Umbilical cord (tissue), 2 donors: ENCODE measurements around the gene CSF3. TPM values are rescaled to one million over a fixed set of nuclear protein-coding genes. Genes with fewer than 3 reads are reported as not detected.

Source experiments
- DNase-seq: peaks from one replicate; pipeline ENCODE4 v3.0.0-alpha.2; 2015; ENCODE audit warnings: low spot score
- total RNA-seq: library from RNA; depleted of rRNA; stranded (reverse); fragments of >200 nt; gene quantifications from one replicate; pipeline ENCODE4 v1.2.3, GENCODE V29; 2014; ENCODE audit warnings: low replicate concordance; ENCODE audit not compliant: insufficient read depth

The CSF3 gene, protein sequence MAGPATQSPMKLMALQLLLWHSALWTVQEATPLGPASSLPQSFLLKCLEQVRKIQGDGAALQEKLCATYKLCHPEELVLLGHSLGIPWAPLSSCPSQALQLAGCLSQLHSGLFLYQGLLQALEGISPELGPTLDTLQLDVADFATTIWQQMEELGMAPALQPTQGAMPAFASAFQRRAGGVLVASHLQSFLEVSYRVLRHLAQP
- 39.5 TPM for total RNA-seq

DNA sequence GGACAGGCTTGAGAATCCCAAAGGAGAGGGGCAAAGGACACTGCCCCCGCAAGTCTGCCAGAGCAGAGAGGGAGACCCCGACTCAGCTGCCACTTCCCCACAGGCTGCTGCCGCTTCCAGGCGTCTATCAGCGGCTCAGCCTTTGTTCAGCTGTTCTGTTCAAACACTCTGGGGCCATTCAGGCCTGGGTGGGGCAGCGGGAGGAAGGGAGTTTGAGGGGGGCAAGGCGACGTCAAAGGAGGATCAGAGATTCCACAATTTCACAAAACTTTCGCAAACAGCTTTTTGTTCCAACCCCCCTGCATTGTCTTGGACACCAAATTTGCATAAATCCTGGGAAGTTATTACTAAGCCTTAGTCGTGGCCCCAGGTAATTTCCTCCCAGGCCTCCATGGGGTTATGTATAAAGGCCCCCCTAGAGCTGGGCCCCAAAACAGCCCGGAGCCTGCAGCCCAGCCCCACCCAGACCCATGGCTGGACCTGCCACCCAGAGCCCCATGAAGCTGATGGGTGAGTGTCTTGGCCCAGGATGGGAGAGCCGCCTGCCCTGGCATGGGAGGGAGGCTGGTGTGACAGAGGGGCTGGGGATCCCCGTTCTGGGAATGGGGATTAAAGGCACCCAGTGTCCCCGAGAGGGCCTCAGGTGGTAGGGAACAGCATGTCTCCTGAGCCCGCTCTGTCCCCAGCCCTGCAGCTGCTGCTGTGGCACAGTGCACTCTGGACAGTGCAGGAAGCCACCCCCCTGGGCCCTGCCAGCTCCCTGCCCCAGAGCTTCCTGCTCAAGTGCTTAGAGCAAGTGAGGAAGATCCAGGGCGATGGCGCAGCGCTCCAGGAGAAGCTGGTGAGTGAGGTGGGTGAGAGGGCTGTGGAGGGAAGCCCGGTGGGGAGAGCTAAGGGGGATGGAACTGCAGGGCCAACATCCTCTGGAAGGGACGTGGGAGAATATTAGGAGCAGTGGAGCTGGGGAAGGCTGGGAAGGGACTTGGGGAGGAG lies at the start of gene CSF3:
CSF3 (plus strand) TSS at position 436 of the 993 bp plus-strand sequence; CDS start at position 471, 35 bp downstream.
- DNase-seq: peak; percentile 27

DNA sequence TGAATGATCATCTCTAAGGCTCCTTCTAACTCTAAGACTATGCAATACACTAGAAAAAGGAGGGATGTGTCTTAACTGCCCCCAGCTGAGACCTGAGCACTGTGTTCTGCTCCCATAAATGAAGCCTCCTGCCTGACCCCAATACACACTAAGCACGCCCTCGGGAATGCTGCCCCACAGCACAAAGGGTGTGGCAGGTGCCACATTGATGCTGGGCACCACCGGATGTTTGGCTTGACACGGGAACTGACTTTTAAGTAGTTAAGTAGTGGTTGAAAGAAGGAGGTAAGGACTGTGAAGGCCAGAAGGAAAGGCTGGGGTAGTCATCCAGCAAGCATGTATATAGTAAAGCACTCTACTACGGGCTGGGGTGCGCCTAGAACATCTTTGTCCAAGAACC lies 48.5 kb upstream of the CSF3 start:
- no peak for DNase-seq

DNA sequence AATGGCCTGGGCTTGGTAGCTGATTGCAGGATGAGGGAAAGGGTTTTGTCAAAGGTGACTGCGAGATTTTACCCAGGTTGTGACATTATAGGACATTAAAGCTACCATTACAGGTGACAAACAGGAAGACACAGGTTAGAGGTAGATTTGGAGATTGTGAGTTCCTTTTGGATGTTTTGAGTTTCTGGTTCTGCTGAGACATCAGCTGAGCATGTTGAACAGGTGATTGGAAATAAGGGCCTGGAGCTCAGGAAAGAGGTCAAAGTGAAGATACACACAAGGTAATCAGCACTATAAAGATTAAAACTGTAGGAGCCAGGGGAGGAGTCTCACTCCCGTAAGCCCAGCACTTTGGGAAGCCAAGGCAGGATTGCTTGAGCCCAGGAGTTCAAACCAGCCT lies 46.5 kb upstream of the CSF3 start:
- no peak for DNase-seq

DNA sequence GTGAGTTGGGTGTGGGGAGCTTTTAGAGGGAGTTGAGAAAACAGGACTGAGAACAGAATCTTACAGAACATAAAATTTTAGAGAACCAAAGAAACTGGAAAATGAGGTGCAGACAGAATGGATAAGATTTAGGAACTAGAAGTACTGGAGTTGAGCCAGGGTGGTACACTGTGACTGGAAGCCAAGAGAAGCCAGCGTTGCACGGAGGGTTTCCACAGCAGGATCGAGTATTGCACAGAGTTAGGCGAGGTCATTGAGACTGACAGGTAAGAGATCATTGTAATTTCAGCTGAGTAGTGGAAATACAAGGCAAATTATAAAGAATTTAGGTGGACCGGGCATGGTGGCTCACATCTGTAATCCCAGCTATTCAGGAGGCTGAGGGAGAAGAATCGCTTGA lies 45.9 kb upstream of the CSF3 start:
- DNase-seq: peak; percentile 23

DNA sequence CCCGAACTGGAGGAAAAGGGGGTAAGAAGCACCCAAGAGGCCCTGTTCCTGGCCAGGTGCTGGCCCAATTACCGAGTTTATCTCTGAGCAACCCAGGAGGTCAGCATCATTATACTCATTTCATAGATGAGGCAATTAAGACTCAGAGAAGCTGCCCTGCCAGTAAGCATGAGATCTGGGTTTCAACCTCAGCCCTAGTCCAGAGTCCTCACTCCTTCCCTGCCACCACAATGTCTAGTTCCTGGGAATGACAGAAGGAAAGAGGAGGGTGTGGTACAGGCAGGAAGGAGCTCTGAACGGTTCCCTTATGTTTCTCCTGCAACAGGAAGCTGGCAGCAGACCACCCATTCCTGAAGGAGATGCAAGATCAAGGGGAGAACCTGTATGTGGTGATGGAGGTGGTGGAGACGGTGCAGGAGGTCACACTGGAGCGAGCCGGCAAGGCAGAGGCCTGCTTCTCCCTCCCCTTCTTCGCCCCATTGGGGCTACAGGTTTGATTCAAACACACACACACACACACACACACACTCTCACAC lies 45.0 kb upstream of the CSF3 start:
- DNase-seq: no peak

DNA sequence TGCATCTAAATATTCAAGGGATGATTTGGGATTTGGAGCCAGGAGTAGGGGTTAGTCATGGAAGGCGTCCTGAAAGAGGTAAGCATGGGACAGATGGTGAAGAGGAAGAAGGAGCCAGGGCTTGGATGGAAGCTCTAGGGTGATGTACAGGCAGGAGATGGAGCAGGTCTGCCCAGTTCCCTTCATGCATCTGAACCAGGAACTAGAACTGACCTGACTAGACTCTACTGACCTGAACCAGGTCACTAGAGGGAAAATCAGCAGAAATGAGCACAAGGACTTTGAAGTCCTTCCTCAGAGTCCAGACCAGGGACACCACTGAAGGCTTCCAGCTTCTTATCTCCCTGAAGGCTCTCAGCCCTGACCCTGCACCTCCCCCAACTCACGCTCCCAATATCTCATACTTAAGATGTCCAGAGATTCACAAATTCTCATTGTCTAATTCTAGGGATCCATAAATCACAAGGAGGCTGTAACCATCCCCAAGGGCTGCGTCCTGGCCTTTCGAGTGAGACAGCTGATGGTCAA lies 44.1 kb upstream of the CSF3 start:
- DNase-seq: no peak

DNA sequence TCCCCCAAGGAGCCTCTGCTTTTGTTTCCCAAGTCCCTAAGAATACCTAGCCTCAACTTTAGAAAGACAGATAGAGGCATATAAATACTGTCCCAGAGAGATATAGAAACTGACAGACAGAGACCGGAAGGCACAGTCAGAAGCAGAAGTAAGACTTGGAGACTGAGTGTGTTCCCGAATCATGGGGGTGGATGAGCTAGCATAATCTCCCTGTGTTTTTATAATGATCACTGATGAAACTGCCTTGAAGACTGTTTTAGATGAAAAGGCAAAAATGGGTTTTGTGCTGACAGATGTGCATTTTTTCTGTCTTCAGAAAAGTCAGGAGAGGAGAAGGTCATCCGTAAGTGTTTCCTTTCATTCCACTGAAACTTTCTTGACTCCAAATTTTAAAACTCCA lies 43.0 kb upstream of the CSF3 start:
- DNase-seq: peak; percentile 34

DNA sequence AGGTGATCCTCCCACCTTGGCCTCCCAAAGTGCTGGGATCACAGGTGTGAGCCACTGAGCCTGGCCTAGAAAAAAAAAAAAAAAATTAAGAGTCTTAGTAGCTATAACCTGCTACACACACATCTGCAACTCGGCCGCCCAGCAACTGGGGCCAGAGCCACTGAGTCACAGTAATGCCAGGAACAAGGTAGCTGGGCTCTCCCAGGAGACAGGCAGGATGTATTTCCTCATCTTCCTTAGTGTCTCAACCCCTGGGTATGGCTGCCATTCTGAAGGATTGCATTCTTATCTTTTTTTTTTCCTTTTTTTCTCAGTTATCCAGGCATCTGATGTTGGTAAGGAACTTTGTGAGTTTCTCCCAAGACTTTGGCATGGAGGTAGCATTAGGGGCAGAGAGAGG lies 41.7 kb upstream of the CSF3 start:
- no peak for DNase-seq

DNA sequence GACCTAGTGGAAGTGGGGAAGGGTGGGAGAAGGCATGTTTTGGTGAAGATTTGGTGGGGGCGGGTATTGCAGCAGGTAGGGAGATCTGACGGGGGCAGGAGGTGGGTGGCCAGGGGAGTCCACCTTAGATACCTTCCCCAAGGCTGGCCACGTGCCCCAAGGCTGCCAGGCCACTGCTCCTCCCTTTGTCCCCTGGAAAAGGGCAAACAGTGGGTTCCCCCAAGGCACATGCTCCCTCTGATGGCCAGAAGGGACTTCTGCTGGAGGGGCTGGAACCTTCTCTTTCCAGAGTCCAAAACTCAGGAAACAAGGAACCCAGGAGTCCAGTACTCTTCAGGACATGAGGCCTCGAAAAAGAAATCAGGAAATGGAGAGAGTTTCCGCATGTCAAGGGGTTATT lies 40.8 kb upstream of the CSF3 start:
- DNase-seq: no peak

DNA sequence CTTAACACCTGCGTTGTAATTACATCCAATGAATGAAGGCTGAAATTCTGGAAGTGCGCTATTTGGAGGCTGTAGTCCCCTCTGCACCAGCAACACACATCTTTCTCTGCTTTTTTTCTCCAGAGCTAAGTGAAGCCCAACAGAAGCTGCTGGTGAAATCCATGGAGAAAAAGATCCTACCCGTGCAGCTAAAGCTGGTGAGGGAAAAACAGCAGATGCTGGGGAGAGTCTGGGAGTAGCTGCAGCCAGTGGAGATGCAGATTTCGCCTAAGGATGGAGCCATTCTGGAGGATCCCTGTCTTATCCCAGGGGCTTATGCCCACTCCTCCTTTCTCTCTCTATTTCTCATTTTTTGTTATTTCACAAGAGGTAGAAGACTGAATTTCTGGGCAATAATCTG lies 39.4 kb upstream of the CSF3 start:
- peak; percentile 40 for DNase-seq

DNA sequence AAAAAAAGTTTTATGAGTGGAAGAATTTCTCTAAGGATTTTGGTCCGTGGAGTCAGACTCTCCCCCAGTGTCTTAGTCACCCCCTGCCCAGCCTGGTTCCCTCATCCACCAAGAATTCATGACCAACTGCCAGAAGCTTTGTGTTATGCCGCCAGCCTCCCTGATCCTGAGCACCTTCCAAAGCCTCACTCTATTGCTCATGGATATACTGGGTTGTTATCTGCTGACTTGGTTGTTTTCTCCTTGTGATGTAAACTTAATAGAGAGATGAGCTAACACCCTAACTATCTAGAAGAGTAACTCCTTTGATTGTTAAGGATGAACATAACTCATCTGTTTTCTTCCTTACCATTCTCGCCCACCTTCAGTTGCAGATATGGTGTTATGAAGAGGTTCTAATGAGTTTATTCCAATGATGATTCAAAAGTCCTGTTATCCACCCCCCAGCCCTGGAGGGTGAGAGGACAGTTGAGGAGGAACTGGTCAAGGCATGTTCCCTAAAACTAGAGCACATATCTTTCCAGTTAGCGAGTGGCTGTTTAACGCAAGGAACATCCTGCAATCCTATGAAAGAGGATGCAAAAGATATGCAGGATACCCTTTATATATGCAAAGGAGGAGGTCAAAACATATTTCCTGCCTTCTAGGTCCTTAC lies 36.1 kb upstream of the CSF3 start:
- DNase-seq: peak; percentile 90

DNA sequence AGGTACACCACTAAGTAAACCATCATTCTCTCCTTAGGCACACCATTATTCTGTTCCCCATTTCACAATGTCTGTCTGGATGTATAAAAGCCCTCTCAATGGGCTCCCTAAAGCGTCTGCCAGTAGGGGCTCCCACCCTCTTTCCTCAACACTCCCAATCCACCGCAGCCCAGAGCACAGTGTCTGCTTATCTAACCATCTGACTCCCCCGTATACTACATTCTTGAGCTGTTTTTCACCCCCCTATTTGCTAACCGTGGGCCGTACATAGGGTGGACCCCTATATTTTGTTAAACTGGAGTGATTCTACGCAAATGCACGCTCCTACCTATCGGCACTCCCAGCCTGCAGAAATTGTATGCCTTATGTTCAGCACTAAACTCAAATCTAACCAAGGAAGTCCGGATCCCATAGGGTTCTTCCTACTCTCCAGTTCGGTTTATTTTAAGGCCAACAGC lies 35.3 kb upstream of the CSF3 start:
- no peak for DNase-seq

DNA sequence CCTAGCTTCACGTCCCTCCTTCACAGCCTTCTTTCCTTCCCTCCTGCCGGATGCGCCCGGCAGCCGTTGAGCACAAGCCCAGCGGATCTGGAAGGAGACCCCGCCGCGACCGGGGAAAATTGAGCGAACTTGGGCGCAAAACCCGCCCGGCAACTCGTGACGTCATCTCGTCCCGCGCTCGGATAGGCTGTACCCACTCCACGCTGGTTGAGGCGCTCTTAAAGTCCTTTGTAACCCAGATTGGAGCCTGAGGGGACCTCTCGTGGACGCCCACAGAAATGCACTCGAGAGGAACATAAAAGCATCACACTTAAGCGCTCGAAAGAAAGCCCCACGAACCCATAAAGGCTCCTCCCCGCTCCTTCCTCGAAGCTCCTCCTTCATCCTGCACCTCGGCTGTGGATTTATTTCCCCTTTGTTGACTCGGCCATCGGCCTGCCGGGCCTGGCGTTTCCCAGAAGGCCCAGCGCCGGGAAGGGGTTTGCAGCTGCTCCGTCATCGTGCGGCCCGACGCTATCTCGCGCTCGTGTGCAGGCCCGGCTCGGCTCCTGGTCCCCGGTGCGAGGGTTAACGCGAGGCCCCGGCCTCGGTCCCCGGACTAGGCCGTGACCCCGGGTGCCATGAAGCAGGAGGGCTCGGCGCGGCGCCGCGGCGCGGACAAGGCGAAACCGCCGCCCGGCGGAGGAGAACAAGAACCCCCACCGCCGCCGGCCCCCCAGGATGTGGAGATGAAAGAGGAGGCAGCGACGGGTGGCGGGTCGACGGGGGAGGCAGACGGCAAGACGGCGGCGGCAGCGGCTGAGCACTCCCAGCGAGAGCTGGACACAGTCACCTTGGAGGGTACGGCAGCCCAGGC lies 34.7 kb upstream of the CSF3 start, which contains the start of gene PSMD3:
PSMD3 (plus strand) TSS at position 457 of the 856 bp plus-strand sequence; CDS start at position 621, 164 bp downstream.
- peak; percentile 100 for DNase-seq

DNA sequence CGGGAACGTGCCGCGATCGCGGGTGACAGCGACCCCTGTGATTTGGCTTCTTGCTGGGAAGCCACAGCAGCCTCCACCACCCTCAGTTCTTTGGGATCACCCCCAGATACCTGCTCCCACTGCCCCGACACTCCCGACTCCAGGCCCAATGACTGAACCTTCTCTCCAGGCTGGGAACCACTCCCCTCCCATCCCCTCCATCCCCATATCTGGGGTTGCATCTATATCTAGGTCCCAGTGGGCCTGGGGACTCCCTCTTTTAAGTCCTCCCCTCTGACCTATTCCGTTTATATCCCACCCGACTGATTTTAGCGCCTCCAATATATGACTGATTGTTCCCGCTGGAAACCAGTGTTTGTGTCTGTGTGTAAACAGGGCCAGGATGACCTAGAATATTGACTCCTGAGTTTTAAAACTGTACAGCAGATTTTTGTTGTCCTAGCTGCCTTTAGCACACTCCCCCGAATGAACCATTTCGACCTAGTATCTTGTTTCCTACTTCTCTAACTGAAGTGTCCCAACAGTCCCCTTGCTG lies 34.0 kb upstream of the CSF3 start:
- DNase-seq: no peak

DNA sequence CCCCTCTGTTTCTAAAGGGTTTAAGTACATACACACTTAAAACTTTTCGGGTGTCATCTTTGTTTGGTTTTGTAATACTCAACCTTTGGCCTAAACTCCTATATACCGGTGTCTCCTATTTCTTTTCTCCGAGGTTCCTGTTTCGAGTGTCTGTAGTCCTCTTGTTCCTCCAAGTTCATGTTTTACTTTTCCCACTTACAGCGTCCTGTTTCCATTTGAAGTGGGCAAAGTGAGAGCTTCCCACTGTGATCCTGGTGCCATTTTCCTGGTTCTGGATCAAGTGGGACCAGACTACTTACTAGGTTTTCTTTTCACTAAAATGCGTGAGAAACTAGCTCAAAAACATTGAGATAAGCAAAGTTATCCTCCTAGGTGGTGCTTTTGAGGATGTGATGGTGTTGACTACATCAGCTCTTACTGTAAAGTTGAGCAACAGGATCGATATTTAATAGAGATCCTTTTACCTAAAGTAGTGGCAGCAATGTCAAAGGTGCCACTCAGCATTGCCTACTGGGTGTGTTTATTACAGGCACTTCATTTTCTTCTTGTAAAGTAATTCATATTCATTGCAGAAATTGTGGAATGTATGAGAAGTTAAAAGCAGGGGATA lies 33.4 kb upstream of the CSF3 start:
- DNase-seq: no peak

DNA sequence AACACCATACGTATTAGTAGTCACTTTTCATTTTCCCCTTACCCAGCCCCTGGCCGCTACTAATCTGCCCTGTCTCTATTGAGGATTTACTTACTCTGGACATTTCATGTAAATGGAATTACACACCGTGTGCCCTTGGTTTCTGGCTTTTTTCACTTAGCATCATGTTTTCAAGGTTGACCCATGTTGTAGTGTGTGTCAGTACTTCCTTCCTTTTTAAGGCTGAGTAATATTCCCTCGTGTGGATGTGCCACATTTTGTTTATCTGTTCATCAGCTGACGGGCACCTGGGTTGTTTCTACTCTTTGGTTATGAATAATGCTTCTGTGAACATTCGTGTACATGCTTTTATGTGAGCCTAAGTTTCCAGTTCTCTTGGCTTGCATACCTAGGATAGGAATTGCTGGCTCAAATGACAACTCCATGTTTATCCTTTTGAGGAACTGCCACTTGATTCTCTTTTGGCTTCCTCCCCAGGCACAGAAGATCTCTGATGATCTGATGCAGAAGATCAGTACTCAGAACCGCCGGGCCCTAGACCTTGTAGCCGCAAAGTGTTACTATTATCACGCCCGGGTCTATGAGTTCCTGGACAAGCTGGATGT lies 26.9 kb upstream of the CSF3 start:
- no peak for DNase-seq

DNA sequence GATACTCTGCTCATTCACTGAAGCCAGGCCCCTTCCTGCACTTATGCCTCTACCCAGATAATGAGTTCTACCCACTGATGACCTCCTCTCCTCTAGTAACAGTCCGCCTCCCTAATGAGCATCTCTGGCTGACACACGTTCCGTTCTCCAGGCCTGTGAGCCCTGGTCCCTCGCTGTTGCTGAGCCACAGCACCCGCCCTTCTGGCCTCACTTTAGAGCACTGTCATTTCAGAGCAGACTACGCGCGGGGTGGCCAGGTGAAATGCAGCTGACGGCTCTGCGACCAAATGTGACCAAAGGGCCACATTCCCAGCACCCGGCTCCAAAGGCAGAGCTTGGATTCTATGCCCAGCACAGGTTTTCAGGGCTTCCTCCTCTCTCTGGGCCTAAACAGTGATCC lies 20.8 kb upstream of the CSF3 start:
- DNase-seq: no peak

DNA sequence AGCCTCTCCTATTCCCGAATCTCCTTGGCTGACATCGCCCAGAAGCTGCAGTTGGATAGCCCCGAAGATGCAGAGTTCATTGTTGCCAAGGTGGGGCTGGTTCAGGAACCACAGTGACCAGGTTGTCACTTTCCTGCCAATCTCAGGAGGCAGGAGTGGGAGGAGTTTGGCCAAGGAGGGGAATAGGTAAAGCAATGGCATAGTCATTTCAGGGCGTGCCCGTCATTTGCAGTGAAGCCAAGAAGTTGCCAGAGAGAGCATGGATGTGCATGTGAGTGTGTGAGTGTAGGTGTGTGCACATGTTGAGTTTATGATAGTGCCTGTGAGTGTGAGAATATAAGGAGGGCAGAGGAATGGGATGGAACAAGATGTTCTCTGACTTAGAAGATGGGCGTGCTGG lies 19.8 kb upstream of the CSF3 start:
- no peak for DNase-seq

DNA sequence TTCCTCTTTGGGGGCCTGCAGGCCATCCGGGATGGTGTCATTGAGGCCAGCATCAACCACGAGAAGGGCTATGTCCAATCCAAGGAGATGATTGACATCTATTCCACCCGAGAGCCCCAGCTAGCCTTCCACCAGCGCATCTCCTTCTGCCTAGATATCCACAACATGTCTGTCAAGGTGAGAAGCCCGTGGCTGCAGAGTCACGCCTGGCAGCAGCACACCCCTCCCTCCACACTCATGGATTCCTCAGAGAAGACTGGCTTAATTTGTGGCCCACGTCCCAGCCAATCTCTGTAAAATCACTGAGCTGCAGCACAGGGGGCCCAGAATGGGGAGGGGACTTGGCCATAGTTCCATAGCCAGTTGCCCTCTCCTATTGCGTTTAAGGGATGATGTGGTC lies 19.1 kb upstream of the CSF3 start:
- DNase-seq: peak; percentile 59

DNA sequence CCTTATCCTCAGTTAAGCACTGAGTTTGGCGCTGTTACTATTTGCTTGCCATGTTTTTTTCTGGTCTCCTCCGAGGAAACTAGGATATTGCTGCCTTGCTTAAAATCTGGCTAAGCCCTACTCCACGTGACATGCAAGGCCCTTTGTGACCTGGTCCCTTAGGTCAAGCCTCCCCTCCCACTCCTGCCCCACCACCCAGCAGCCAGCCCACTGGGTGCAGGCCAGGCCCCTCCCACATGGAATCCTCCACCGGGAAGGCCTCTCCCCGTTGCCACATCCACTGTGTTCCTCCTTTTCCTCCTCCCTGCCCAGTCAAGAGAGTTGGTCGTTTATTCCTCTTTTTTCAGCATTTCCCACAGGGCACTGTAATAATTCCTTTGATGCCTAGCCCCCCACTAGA lies 18.4 kb upstream of the CSF3 start:
- no peak for DNase-seq
